HEK293 (cell line): ENCODE results near the gene STARD10.

ENCODE experiments used
- CTCF ChIA-PET: fragments of 350-600 bp; formaldehyde crosslinking; extraction: SDS; loops from one replicate; lab custom pipeline; 2021; ENCODE audit warnings: antibody characterized with exemption; lab: Yijun Ruan, JAX
- POLR2A ChIA-PET: fragments of 300-600 bp; formaldehyde crosslinking; extraction: SDS; loops from one replicate; lab custom pipeline; 2020; ENCODE audit warnings: antibody characterized with exemption, inconsistent platforms; lab: Yijun Ruan, JAX
- H3K27ac ChIP-seq: fragments of 200-500 bp; sonication (Bioruptor generic); 2 replicates; pipeline ENCODE4 v1.5.1; 2014; ENCODE audit warnings: low read depth, low read length, control low read depth, inconsistent platforms; ENCODE audit errors: extremely low read depth
- H3K36me3 ChIP-seq, 2 experiments: fragments of 200-500 bp in 1 of 2; sonication (Bioruptor generic) in 1 of 2; 1 replicate in 1 of 2; 2 replicates in 1 of 2; pipeline ENCODE4 v1.5.1; 2014 to 2017; ENCODE audit warnings: inconsistent platforms in 2 of 2, low read length in 2 of 2; ENCODE audit not compliant: control insufficient read depth in 2 of 2, insufficient read depth in 1 of 2
- H3K4me1 ChIP-seq: fragments of 200-500 bp; sonication (Bioruptor generic); 2 replicates; pipeline ENCODE4 v1.5.1; 2014; ENCODE audit warnings: mild to moderate bottlenecking, low read length, inconsistent platforms; ENCODE audit not compliant: control insufficient read depth, insufficient read depth
- H3K4me3 ChIP-seq: 2 replicates; pipeline ENCODE4 v1.5.1; 2011; ENCODE audit warnings: low read depth, mild to moderate bottlenecking, control low read depth, low read length, moderate library complexity
- H3K9me3 ChIP-seq: fragments of 200-500 bp; sonication (Bioruptor generic); 2 replicates; pipeline ENCODE4 v1.5.1; 2014; ENCODE audit warnings: low read depth, low read length, inconsistent platforms; ENCODE audit not compliant: control insufficient read depth, insufficient read depth
- FEZF1 ChIP-seq: fragments of 450-650 bp; formaldehyde crosslinking; IDR thresholded peaks from 2 replicates; pipeline ENCODE4 v1.5.1; 2016; ENCODE audit warnings: missing biosample characterization, missing genetic modification characterization
- GFI1B ChIP-seq: fragments of 450-650 bp; formaldehyde crosslinking; IDR thresholded peaks from 2 replicates; pipeline ENCODE4 v1.5.1; 2016; ENCODE audit warnings: missing biosample characterization, missing genetic modification characterization
- KLF1 ChIP-seq: fragments of 450-650 bp; formaldehyde crosslinking; IDR thresholded peaks from 2 replicates; pipeline ENCODE4 v1.5.1; 2016; ENCODE audit warnings: missing biosample characterization, missing genetic modification characterization
- KLF17 ChIP-seq: fragments of 450-650 bp; formaldehyde crosslinking; IDR thresholded peaks from 2 replicates; pipeline ENCODE4 v1.5.1; 2016; ENCODE audit warnings: missing biosample characterization, missing genetic modification characterization
- MEIS1 ChIP-seq: sonication (generic); formaldehyde crosslinking; IDR thresholded peaks from 2 replicates; pipeline ENCODE4 v1.8.1; 2022; ENCODE audit warnings: missing genetic modification reagents, mild to moderate bottlenecking, borderline replicate concordance
- PRDM6 ChIP-seq: fragments of 450-650 bp; formaldehyde crosslinking; IDR thresholded peaks from 2 replicates; pipeline ENCODE4 v1.5.1; 2017; ENCODE audit warnings: missing biosample characterization, missing genetic modification characterization
- TSHZ1 ChIP-seq: fragments of 450-650 bp; formaldehyde crosslinking; IDR thresholded peaks from 2 replicates; pipeline ENCODE4 v1.5.1; 2016; ENCODE audit warnings: missing biosample characterization, missing genetic modification characterization, borderline replicate concordance
- ZFHX2 ChIP-seq: fragments of 450-650 bp; formaldehyde crosslinking; conservative IDR thresholded peaks from 2 replicates; pipeline ENCODE4 v1.5.1; 2016; ENCODE audit warnings: missing biosample characterization, missing genetic modification characterization
- ZNF16 ChIP-seq: fragments of 450-650 bp; formaldehyde crosslinking; IDR thresholded peaks from 2 replicates; pipeline ENCODE4 v1.5.1; 2016; ENCODE audit warnings: low read depth, missing biosample characterization, missing genetic modification characterization
- ZNF202 ChIP-seq: fragments of 450-650 bp; formaldehyde crosslinking; IDR thresholded peaks from 2 replicates; pipeline ENCODE4 v1.5.1; 2016; ENCODE audit warnings: missing biosample characterization, missing genetic modification characterization, borderline replicate concordance
- ZNF248 ChIP-seq: fragments of 450-650 bp; formaldehyde crosslinking; IDR thresholded peaks from 2 replicates; pipeline ENCODE4 v1.5.1; 2017; ENCODE audit warnings: missing biosample characterization, missing genetic modification characterization
- ZNF37A ChIP-seq: fragments of 450-650 bp; IDR thresholded peaks from 2 replicates; pipeline ENCODE4 v1.5.1; 2018; ENCODE audit warnings: missing biosample characterization, missing genetic modification characterization
- ZNF398 ChIP-seq: fragments of 450-650 bp; formaldehyde crosslinking; IDR thresholded peaks from 2 replicates; pipeline ENCODE4 v1.5.1; 2017; ENCODE audit warnings: missing biosample characterization, missing genetic modification characterization
- ZNF571 ChIP-seq: fragments of 450-650 bp; formaldehyde crosslinking; IDR thresholded peaks from 2 replicates; pipeline ENCODE4 v1.5.0; 2017; ENCODE audit warnings: missing biosample characterization, missing genetic modification characterization
- ZNF580 ChIP-seq: fragments of 450-650 bp; formaldehyde crosslinking; IDR thresholded peaks from 2 replicates; pipeline ENCODE4 v1.5.1; 2016; ENCODE audit warnings: missing biosample characterization, missing genetic modification characterization
- ZNF677 ChIP-seq: fragments of 450-650 bp; IDR thresholded peaks from 2 replicates; pipeline ENCODE4 v1.5.0; 2018; ENCODE audit warnings: missing biosample characterization, mild to moderate bottlenecking, missing genetic modification characterization, moderate library complexity
- ZNF785 ChIP-seq: fragments of 450-650 bp; formaldehyde crosslinking; IDR thresholded peaks from 2 replicates; pipeline ENCODE4 v1.5.1; 2016; ENCODE audit warnings: missing biosample characterization, missing genetic modification characterization

The STARD10 gene

GRCh38 chr11:72755713-72756285, 38.0 kb downstream of the STARD10 start:
- Histone ChIP-seq H3K9me3 (no peaks in the 10 kb centered on the region), H3K4me1 (peaks cover 6% of the 10 kb centered on the region), H3K27ac (no peak overlapping the region), H3K36me3 (peaks cover 0 to 25% of the 10 kb centered on the region in 2 experiments; a peak in 1 of 3 replicates), H3K4me3 (no peak overlapping the region)
- CTCF ChIA-PET, result no interaction called here
- POLR2A ChIA-PET, result no interaction called here
- TF ChIP-seq ZNF398 (tag by site-specific recombination) (0 out of 2 replicates have a peak, but pooled peaks have one; percentile 11), ZNF16 (tag by site-specific recombination) (no peak), GFI1B (tag by site-specific recombination) (no peak), ZNF571 (tag by site-specific recombination) (no peak), KLF17 (tag by site-specific recombination) (0 out of 2 replicates have a peak, but pooled peaks have one; percentile 28), ZNF785 (no peak), ZFHX2 (0 out of 2 replicates have a peak, but pooled peaks have one; percentile 15), PRDM6 (tag by site-specific recombination) (no peak), ZNF202 (tag by site-specific recombination) (no peak), ZNF248 (no peak), KLF1 (tag by site-specific recombination) (peak; percentile 61; the same call in 1 of the 2 replicates), ZNF677 (tag by site-specific recombination) (peak; percentile 94), ZNF580 (tag by site-specific recombination) (no peak), MEIS1 (no peak), FEZF1 (tag by site-specific recombination) (no peak), ZNF37A (tag by site-specific recombination) (no peak), TSHZ1 (tag by site-specific recombination) (no peak)
